Measurements from ENCODE around the gene CAMK1.

CAMK1 gene

GRCh38 chr3:9742560-9742959 is 27.2 kb downstream of the CAMK1 start:
- DNase-seq (ENCODE audit: low spot score) = no peak

GRCh38 chr3:9739181-9739580 is 30.6 kb downstream of the CAMK1 start:
- DNase-seq (ENCODE audit: low spot score) = no peak

- no peak for DNase-seq (ENCODE audit: low spot score)
Observed at GRCh38 chr3:9736831-9737230, 32.9 kb downstream of the CAMK1 start.

GRCh38 chr3:9732740-9733115 is 37.0 kb downstream of the CAMK1 start:
- DNase-seq (ENCODE audit: low spot score) = peak; percentile 69

- DNase-seq (ENCODE audit: low spot score) = no peak
Observed at GRCh38 chr3:9732080-9732739, 37.5 kb downstream of the CAMK1 start.

GRCh38 chr3:9731206-9732079 is 38.3 kb downstream of the CAMK1 start, which contains the start of gene BRPF1:
Gene BRPF1 (plus strand): TSS chr3:9731735. CDS start chr3:9734141, 2,406 bp downstream.
- DNase-seq (ENCODE audit: low spot score) = peak; percentile 97

- DNase-seq (ENCODE audit: low spot score) = no peak
Observed at GRCh38 chr3:9730657-9731205, 39.0 kb downstream of the CAMK1 start.

GRCh38 chr3:9729419-9729818 is 40.3 kb downstream of the CAMK1 start:
- DNase-seq (ENCODE audit: low spot score) = no peak

- peak; percentile 69 for DNase-seq (ENCODE audit: low spot score)
Observed at GRCh38 chr3:9727743-9728142, 42.0 kb downstream of the CAMK1 start.

- peak; percentile 56 for DNase-seq (ENCODE audit: low spot score)
Observed at GRCh38 chr3:9727041-9727595, 42.6 kb downstream of the CAMK1 start.

- no peak for DNase-seq (ENCODE audit: low spot score)
Observed at GRCh38 chr3:9725775-9726515, 43.8 kb downstream of the CAMK1 start.

GRCh38 chr3:9721700-9722060 is 48.1 kb downstream of the CAMK1 start:
- DNase-seq (ENCODE audit: low spot score) = no peak

GRCh38 chr3:9721015-9721699 is 48.6 kb downstream of the CAMK1 start:
- no peak for DNase-seq (ENCODE audit: low spot score)

GRCh38 chr3:9718118-9718517 is 51.6 kb downstream of the CAMK1 start:
- no peak for DNase-seq (ENCODE audit: low spot score)

GRCh38 chr3:9717563-9717962 is 52.2 kb downstream of the CAMK1 start:
- no peak for DNase-seq (ENCODE audit: low spot score)

GRCh38 chr3:9716801-9717555 is 52.8 kb downstream of the CAMK1 start:
- no peak for DNase-seq (ENCODE audit: low spot score)

- DNase-seq (ENCODE audit: low spot score) = peak; percentile 92
Observed at GRCh38 chr3:9715764-9716437, 53.8 kb downstream of the CAMK1 start.

- no peak for DNase-seq (ENCODE audit: low spot score)
Observed at GRCh38 chr3:9715136-9715535, 54.6 kb downstream of the CAMK1 start.

- DNase-seq (ENCODE audit: low spot score) = no peak
Observed at GRCh38 chr3:9713142-9713541, 56.6 kb downstream of the CAMK1 start.

GRCh38 chr3:9712415-9712814 is 57.3 kb downstream of the CAMK1 start:
- DNase-seq (ENCODE audit: low spot score) = no peak

All from RKO (cell line).